Kidney glomerular epithelial cell (primary cell): ENCODE data around the gene IL21R.
"Not testable (repeated sequence)": the region's sequence is repeated elsewhere in the genome, so short reads cannot be mapped to it uniquely, and the experiment has no call there.

Experiments used
- DNase-seq: peaks from one replicate; lab custom pipeline; 2025; lab: John Stamatoyannopoulos, UW

IL21R gene

GRCh38 chr16:27400751-27401620 is 988 bp upstream of the IL21R start:
- peak; percentile 20 for DNase-seq

- no peak for DNase-seq
Observed at GRCh38 chr16:27402569-27402963, 592 bp downstream of the IL21R start.

GRCh38 chr16:27402964-27403600 is 1.1 kb downstream of the IL21R start:
- no peak for DNase-seq

- no peak for DNase-seq
Observed at GRCh38 chr16:27403601-27403992, 1.6 kb downstream of the IL21R start.

GRCh38 chr16:27404163-27404823 is 2.3 kb downstream of the IL21R start:
- DNase-seq = no peak

- DNase-seq = no peak
Observed at GRCh38 chr16:27405546-27406451, 3.8 kb downstream of the IL21R start.

- DNase-seq = no peak
Observed at GRCh38 chr16:27406511-27407128, 4.6 kb downstream of the IL21R start.

GRCh38 chr16:27407133-27407532 is 5.2 kb downstream of the IL21R start:
- DNase-seq = no peak

- DNase-seq = peak; percentile 37
Observed at GRCh38 chr16:27408012-27408601, 6.1 kb downstream of the IL21R start.

- no peak for DNase-seq
Observed at GRCh38 chr16:27408602-27409031, 6.6 kb downstream of the IL21R start.

- DNase-seq = not testable (repeated sequence)
Observed at GRCh38 chr16:27409958-27410357, 8.0 kb downstream of the IL21R start.

GRCh38 chr16:27410761-27411160 is 8.8 kb downstream of the IL21R start:
- DNase-seq = no peak

- no peak for DNase-seq
Observed at GRCh38 chr16:27413956-27414355, 12.0 kb downstream of the IL21R start.

- no peak for DNase-seq
Observed at GRCh38 chr16:27414788-27415431, 12.9 kb downstream of the IL21R start.

GRCh38 chr16:27417047-27417671 is 15.2 kb downstream of the IL21R start:
- DNase-seq = no peak

GRCh38 chr16:27421961-27422740 is 20.2 kb downstream of the IL21R start:
- DNase-seq = no peak

- no peak for DNase-seq
Observed at GRCh38 chr16:27424772-27425498, 23.0 kb downstream of the IL21R start.

- no peak for DNase-seq
Observed at GRCh38 chr16:27425961-27426360, 24.0 kb downstream of the IL21R start.
